ENCODE measurements around the gene IDUA. TPM values are rescaled to one million over a fixed set of nuclear protein-coding genes. Genes with fewer than 3 reads are reported as not detected.
"Not testable (repeated sequence)": the region's sequence is repeated elsewhere in the genome, so short reads cannot be mapped to it uniquely, and the experiment has no call there.

Gene IDUA
- total and polyA plus RNA-seq, 7 donors: 1.2 to 15.2 (median 7.3) TPM

DNA sequence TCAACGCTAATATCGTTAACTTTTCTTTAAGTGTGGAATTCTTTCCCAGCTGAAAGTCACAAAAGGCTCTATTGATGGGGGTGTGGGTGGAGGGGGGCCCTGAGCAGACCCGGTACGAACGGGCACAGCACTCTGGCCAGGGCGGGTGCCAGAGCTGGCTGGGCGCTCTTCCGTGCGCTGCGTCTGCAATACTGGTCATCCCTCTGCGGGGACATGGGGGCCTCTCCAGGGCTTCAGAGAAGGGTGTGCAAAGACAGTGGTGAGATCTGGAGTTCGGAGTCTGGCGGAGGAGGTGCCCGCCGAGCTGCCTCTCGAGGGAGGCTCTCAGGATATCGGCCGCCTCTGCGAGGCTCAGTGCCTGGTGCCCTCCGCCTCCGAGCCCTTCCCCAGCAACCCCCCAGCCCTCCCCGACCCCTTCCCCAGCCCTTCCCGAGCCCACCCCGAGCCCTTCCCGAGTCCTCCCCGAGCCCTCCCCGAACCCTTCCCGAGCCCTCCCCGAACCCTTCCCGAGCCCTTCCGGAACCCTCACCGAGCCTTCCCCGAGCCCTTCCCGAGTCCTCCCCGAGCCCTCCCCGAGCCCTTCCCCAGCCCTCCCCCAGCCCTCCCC, 58.9 kb downstream of the IDUA start:
- intact Hi-C loops (cut with DNase I): no loop called here
- 53 to 77% methylated on average over 36 of the region's 36 CpGs for WGBS, 2 donors
- no peak overlapping the region for H3K27ac ChIP-seq
- TF ChIP-seq EP300 (IDR thresholded peaks at IDR 0.05) (no peak), CTCF (IDR thresholded peaks at IDR 0.05) (no peak), POLR2A (IDR thresholded peaks at IDR 0.05) (no peak), POLR2AphosphoS5 (IDR thresholded peaks at IDR 0.05) (no peak)
- peaks cover 22 to 81% (median 48%) of the 10 kb centered on the region in 3 donors for H3K27me3 ChIP-seq
- H3K36me3 ChIP-seq: no peaks in the 10 kb centered on the region
- peak; percentile 63 for DNase-seq
- no peaks in the 10 kb centered on the region for H3K9me3 ChIP-seq
- H3K4me1 ChIP-seq: peaks cover 4 to 42% (median 40%) of the 10 kb centered on the region in 4 donors
- no peak overlapping the region for H3K4me3 ChIP-seq

- intact Hi-C loops (cut with DNase I); H3K36me3 ChIP-seq; H3K9me3 ChIP-seq: not testable (repeated sequence)
- Histone ChIP-seq H3K4me1 (peaks cover 4 to 35% (median 31%) of the 10 kb centered on the region in 4 donors), H3K27ac (peak overlapping the region in 2 of 4 donors; percentile 27 to 39), H3K27me3 (peaks cover 15 to 81% (median 53%) of the 10 kb centered on the region in 3 donors), H3K4me3 (peak overlapping the region in 3 of 4 donors; percentile 13 to 21 (median 15))
- peak; percentile 87 for DNase-seq
- 11 to 22% methylated on average over 29 of the region's 29 CpGs for WGBS, 2 donors
Observed at GRCh38 chr4:1046581-1047011, 59.8 kb downstream of the IDUA start.

GRCh38 chr4:1047106-1047975, 60.5 kb downstream of the IDUA start:
- TF ChIP-seq POLR2AphosphoS5 (IDR thresholded peaks at IDR 0.05): no peak
- TF ChIP-seq CTCF (IDR thresholded peaks at IDR 0.05): no peak
- no peak for TF ChIP-seq EP300 (IDR thresholded peaks at IDR 0.05)
- no peak for TF ChIP-seq POLR2A (IDR thresholded peaks at IDR 0.05)
- H3K9me3 ChIP-seq: no peaks in the 10 kb centered on the region
- no peaks in the 10 kb centered on the region for H3K36me3 ChIP-seq
- peak overlapping the region in 3 of 4 donors; percentile 13 to 21 (median 15) for H3K4me3 ChIP-seq
- intact Hi-C loops (cut with DNase I): no loop called here
- peak overlapping the region in 2 of 4 donors; percentile 27 to 39 for H3K27ac ChIP-seq
- peaks cover 14 to 82% (median 61%) of the 10 kb centered on the region in 3 donors for H3K27me3 ChIP-seq
- H3K4me1 ChIP-seq: peaks cover 4 to 31% (median 25%) of the 10 kb centered on the region in 4 donors
- DNase-seq: peak; percentile 67
- WGBS, 2 donors: 14 to 54% methylated on average over 41 of the region's 41 CpGs

- Histone ChIP-seq H3K4me3 (peak overlapping the region in 1 of 4 donors; percentile 21), H3K36me3 (no peaks in the 10 kb centered on the region), H3K4me1 (peaks cover 4 to 34% (median 28%) of the 10 kb centered on the region in 4 donors), H3K9me3 (no peaks in the 10 kb centered on the region), H3K27ac (peak overlapping the region in 1 of 4 donors; percentile 27), H3K27me3 (peaks cover 14 to 88% (median 65%) of the 10 kb centered on the region in 3 donors)
- DNase-seq: peak; percentile 61
- 59 to 82% methylated on average over 34 of the region's 34 CpGs for WGBS, 2 donors
- no peak for TF ChIP-seq CTCF (IDR thresholded peaks at IDR 0.05)
- no peak for TF ChIP-seq POLR2A (IDR thresholded peaks at IDR 0.05)
- no peak for TF ChIP-seq POLR2AphosphoS5 (IDR thresholded peaks at IDR 0.05)
- no peak for TF ChIP-seq EP300 (IDR thresholded peaks at IDR 0.05)
- intact Hi-C loops (cut with DNase I): no loop called here
Observed at GRCh38 chr4:1047976-1048772, 61.3 kb downstream of the IDUA start.
